OCI-LY1 (cell line): ENCODE results near the gene STK11.

ENCODE experiments used
- EZH2 ChIP-seq: fragments of 200-600 bp; sonication (generic), shearing (Covaris generic); IDR thresholded peaks from 2 replicates; pipeline ENCODE4 v1.8.0; 2017; ENCODE audit warnings: borderline replicate concordance, mixed run types, mild to moderate bottlenecking, antibody characterized with exemption, low read length, moderate library complexity, mixed read lengths
- TF ChIP-seq, protein P1 (sequence below): fragments of 200-600 bp; sonication (generic), shearing (Covaris generic); IDR thresholded peaks from 2 replicates; pipeline ENCODE4 v1.5.1; 2017; ENCODE audit warnings: mild to moderate bottlenecking, antibody characterized with exemption, low read length, moderate library complexity, mixed read lengths

- TF ChIP-seq, protein P1, sequence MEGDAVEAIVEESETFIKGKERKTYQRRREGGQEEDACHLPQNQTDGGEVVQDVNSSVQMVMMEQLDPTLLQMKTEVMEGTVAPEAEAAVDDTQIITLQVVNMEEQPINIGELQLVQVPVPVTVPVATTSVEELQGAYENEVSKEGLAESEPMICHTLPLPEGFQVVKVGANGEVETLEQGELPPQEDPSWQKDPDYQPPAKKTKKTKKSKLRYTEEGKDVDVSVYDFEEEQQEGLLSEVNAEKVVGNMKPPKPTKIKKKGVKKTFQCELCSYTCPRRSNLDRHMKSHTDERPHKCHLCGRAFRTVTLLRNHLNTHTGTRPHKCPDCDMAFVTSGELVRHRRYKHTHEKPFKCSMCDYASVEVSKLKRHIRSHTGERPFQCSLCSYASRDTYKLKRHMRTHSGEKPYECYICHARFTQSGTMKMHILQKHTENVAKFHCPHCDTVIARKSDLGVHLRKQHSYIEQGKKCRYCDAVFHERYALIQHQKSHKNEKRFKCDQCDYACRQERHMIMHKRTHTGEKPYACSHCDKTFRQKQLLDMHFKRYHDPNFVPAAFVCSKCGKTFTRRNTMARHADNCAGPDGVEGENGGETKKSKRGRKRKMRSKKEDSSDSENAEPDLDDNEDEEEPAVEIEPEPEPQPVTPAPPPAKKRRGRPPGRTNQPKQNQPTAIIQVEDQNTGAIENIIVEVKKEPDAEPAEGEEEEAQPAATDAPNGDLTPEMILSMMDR = no peak
- no peak for TF ChIP-seq EZH2
These were observed 49.2 kb upstream of the STK11 start for GRCh38 chr19:1156305-1156801.
